HuH-7 (cell line): ENCODE results near the gene MRPL50.
A peak's percentile ranks its signal among the peaks of the same experiment; 100 is the strongest.

Experiments used
- DNase-seq: peaks from one replicate; pipeline ENCODE4 v3.0.0; 2011; ENCODE audit warnings: low spot score

MRPL50 gene

DNA sequence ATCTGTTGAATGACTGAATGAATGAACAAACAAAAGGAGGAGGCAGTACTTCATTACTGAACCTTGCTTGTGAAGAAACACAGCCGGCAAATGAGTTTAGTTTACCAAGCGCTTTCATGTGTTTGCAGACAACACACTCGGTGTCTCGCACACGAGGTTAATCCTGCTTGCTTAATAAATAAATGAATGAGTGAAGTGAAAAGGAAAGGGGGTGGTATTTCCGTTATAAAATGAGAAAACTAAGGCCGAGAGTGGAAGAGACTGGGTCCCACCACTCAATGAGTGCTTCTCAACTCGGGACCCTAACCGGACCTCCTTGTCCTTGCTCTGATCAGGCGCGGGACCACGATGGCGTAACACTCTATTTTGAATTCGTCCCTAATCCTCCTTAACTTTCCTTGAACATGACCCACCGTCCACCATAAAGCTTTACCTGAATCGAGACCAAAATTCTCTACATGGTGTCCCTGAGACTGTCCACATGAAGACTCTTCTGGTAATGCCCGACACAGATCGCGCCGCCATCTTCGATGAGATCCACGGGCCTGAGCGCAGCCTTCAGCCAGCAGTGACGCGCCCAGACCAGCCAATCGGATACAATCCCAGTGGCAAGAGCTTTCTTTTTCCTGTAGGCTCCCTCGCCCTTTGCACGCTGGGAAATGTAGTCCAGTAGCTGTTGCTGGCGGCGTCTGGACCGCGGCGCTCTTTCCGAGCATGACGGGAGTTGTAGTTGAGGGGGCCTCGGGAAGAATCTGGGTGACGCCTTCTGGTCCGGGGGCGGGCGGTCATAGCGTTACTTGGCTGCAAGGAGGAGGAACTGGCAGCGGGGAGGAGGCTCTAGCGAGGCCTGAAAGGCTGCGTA, at the start of gene MRPL50, which contains the start of gene ZNF189:
Gene MRPL50 (minus strand): TSS at position 551 of the 862 bp plus-strand sequence. CDS start 26 bp downstream, at position 525.
Gene ZNF189 (plus strand): TSS at position 784 of the 862 bp plus-strand sequence. CDS start 306 bp downstream, outside the sequence.
- peak; percentile 74 for DNase-seq

DNA sequence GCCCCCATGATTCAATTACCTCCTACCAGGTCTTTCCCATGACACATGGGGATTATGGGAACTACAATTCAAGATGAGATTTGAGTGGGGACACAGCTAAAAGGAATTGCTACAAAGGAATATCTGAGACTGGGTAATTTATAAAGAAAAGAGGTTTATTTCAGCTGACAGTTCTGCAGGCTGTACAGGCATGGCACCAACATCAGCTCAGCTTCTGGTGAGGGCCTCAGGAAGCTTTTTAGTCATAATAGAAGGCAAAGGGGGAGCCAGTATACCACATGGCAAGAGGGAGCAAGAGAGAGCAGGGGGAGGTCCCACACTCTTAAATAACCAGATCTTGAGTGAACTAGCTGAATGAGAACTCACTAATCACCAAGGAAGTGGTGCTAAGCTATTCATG, 48.3 kb upstream of the MRPL50 start:
- DNase-seq, result no peak

DNA sequence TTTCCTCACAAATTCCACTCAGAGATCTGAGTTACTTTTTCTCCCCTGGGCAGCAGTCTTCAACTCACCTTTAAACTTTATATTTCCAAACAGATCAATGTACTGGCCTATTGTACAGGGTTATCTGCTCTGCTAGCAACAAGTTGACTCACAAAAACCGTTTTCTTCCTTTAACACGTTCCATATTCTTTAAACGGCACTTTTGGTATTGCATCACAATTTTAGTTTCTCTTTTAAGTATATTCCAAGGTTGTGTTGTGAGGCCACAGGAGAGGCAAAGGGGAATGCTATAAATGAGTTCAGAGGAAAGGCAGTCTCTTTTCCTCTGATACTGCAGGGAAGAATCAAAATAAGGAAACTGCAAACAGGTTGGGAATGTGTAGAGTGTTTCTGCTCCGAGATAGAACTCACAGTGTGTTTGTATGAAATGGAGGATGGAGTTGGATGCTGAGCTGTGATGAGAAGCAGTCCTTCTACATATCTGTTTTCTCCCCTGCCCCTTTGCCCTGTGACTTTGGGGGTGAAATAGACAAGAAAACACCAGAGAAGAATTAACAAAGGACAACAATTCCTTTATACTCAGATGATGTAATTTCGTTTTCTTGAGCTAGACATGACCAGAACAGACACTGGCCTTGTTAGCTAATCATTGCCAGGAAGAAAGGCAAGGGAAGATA, 47.1 kb upstream of the MRPL50 start:
- DNase-seq, result peak; percentile 26

DNA sequence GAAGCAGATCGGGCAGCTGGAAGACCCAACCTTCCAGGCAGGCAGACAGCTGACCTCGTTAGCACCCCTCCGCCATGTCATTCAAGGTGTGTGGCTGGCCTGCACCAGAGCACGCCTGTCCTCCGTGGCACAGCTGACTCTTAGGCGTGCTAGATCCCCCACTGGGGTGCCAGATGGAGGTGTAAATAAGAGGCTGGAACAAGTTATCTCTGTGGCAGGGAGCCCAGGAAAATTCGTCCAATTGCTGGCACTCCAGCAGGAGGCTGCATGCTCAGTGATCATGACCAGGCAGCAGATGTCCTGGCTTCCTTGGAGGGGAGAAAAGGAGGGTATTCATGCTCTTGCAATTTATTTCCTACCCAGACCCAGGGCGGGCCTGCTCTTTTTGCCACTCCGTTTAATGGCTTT, 45.0 kb upstream of the MRPL50 start:
- no peak for DNase-seq

GRCh38 chr9:101442736-101443135, 44.3 kb upstream of the MRPL50 start:
- no peak for DNase-seq

GRCh38 chr9:101442318-101442717, 43.9 kb upstream of the MRPL50 start:
- no peak for DNase-seq

DNA sequence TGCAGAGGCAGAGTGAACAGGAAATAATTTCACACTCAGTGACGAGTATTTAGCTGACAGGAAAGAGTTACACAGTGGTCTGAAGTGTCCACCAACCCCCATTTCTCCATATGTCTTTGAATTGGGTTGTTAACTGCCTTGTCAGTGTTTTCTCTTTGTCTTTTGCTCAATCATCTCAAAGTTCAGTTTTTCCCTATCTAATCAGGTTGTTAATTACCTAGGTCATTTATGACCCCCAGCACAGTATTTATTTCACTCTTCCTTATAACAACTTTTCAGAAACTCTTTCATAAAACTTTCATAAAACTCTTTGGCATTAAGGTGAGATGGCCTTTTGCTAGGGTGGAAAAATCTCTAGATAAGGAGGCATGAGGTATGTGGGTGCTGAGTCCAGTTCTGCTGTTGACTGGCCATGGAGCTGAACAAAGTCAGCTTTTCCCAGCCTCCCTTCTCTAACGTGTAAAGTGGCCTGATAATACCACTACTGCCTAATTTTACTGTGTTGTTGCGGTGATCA, 42.4 kb upstream of the MRPL50 start:
- peak; percentile 20 for DNase-seq

- no peak for DNase-seq
Measured at GRCh38 chr9:101438523-101438922, 40.1 kb upstream of the MRPL50 start.

GRCh38 chr9:101437806-101438232, 39.4 kb upstream of the MRPL50 start:
- DNase-seq, result no peak

DNA sequence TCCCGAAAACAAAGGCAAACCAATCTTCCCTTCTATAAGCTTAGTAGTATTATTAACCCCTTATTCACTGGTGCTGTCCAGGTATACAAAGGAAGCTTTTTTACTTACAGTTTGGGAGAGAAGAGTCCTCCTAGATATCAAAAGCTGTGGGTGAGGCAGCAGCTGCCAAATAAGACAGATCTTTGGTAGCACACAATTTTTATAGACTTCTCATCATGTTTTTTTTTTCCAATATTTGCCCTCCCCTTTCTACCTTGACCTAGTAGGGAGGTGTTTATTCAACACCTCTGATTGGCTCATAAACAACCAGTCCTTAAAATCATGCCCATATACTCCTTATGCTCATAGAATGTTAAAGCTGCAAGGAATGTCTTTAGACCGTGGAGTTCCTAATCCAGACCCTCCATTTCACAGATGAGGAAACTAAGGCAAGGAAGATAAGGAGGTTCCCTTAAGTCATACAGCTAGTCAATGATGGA, 37.2 kb upstream of the MRPL50 start, which contains the start of gene ALDOB:
Gene ALDOB (minus strand): TSS at position 174 of the 479 bp plus-strand sequence. CDS start 4,887 bp downstream, outside the sequence.
- DNase-seq, result no peak

GRCh38 chr9:101434998-101435397, 36.6 kb upstream of the MRPL50 start:
- DNase-seq, result no peak

DNA sequence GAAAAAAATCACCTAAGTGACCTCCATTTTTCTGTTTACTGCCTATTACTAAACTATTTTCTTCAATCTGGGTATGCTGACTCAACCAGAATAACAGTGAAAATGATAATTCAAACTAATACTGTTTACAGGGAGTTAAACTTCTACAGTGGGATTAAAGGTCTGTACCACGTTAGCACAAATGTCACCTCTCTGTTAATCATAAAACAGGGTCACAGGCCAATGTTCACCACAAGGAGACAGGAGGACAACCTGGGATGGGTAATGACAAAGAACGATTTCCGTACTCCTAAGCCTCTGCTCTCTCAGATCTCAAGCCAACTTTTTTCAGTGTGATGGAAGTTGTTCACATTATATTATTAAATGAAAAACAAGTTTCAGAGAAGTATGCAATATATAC, 34.8 kb upstream of the MRPL50 start:
- DNase-seq, result peak; percentile 40

GRCh38 chr9:101432740-101433139, 34.3 kb upstream of the MRPL50 start:
- DNase-seq, result no peak

DNA sequence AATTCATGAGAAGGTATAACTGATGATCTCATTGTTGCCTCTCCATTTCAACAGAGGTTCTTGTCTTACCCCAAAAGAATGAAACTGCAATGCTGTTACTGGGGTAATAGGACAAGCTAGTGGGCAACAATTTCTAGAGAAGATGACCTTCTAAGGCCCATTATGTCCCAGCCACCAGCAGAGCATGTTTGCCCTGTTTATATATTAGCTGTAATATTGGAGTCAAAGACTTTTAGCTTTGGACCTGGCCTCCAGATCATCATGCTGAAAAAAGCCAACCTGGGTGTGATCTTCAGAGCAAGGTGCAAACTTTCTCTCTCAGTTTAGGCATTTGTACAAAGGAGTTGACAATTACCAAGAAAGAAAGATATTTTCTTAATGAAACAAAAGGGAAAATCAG, 33.8 kb upstream of the MRPL50 start:
- DNase-seq, result no peak

GRCh38 chr9:101429736-101430135, 31.3 kb upstream of the MRPL50 start:
- DNase-seq, result no peak

- no peak for DNase-seq
Measured at GRCh38 chr9:101428909-101429308, 30.5 kb upstream of the MRPL50 start.

DNA sequence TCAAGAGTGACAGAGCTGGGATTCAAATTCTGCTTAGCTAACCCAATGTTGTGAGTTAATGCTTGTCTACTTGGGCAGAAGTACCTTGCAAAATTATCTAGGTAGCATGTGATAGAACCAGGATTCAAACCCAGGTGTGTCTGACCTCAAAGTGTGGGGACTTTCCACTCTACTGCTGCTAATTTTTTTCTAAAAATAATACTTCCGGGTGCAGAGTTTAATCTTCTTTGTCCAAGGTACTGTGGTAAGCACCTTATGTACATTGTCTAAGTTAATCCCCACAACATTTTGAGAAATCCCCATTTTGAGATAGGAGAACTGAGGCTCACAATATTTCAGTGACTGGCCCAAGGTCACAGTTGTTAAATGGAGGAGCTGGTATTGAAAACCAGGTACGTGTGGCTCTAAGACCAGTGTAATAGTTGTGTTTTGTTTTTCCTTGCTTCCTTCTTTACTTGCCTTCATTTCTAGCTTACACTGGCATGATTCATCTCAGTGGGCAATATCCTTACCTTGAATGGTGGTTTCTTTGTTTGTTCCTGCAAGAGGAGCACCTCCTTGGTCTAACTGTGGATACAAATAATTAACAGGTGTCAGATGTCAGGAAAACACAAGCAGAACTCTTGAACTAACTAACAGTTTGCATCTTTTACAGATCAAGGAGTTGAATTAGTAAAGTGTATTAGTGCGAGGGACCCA, 29.7 kb upstream of the MRPL50 start:
- DNase-seq, result no peak

DNA sequence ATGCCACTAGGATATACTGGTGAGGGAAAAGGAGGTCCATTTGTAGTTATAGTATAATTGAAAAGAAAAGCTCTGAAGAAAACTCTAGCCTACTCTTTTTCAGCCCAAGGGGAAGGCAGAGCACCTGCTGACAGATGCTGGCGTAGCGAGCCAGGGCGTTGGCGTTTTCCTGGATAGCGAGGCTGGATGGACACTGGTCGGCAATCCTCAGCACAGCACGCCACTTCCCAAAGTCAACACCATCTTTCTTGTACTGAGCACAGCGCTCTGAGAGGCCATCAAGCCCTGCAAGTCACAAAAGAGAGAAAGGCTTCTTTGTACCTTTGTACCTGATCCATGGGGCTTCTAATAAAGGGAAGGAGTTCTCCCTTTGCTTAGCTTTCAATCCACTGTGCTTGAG, 28.9 kb upstream of the MRPL50 start:
- no peak for DNase-seq

DNA sequence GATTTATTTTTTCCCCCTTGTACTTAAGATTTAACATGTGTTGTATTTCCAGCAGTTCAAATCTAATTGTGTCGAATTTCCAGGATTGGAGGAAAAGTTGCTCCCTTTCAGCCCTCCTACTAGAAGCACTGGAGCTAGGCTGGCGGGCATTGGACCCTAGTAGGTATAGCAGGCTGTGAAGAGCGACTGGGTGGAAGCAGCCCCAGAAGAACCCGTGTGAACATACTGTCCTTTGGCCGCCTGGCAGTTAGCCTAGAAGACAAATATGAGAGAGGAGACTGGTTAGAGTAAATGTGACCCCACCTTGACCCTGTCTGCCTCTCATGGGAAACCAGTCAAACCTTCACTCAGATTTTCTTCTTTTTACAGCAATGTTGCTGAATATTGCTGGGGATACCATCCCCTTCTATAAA, 23.2 kb upstream of the MRPL50 start:
- DNase-seq, result peak; percentile 17

GRCh38 chr9:101419863-101420262, 21.4 kb upstream of the MRPL50 start:
- DNase-seq, result no peak

DNA sequence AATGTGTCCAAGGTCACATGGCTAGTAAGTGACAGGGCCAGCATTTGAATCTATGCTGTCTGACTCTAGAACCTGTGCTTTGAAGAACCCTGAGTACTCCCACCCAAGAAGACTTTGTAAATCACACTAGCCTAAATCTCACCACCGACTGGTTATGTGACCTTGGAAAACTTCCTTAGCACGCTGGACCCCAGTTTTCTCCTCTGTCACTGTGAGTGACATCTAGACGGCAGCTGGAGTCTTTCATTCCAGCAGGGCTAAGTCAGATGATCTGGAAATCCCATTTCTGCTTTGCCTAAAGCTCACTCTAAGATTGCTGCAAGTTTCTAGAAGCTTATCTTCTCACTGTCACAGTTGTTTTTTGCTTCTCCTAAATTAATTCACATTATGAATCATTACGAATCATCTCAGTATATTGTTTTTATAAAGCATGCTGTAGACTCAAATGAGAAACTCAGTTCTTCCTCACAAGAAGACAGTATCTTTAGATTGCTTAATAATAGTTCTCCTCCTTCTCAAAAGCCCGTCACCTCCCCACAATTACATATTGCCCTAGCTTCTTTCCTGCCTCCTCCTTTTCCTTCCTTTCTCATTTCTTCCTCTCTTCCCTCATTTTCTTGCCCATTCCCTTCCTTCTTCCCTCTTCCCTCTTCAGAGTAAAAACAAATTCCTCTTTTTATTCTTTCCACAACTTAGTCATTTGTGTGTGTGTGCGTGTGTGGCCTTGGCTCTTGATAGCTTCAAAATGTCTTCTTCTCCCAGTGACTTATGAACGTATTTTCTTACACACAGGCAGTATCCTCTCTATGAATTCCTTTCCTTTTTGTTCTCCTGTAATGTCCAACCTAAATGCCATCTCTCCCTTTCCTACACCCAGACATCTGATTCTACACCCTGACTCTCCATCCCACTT, 20.4 kb upstream of the MRPL50 start:
- DNase-seq, result no peak
